A549 (cell line): ENCODE data around the gene PLPPR1.

Experiments
- BHLHE40 ChIP-seq: IDR thresholded peaks from 2 replicates; pipeline ENCODE4 v1.6.1; 2012; ENCODE audit warnings: low read depth, low read length, inconsistent platforms
- EP300 ChIP-seq, 2 experiments: fragments of >200 bp; sonication (Bioruptor Twin); formaldehyde crosslinking; IDR thresholded peaks; 2 replicates in 1 of 2; 3 replicates in 1 of 2; pipeline ENCODE4 v1.6.1; 2016 to 2017
- HDAC2 ChIP-seq: fragments of 200-600 bp; sonication (generic); IDR thresholded peaks from 2 replicates; pipeline ENCODE4 v1.6.1; 2016
- HOXB13 ChIP-seq: fragments of 250-450 bp; sonication (Bioruptor Pico); IDR thresholded peaks from 2 replicates; pipeline ENCODE4 v1.5.0; 2020; ENCODE audit warnings: low read depth, mild to moderate bottlenecking, moderate library complexity
- JUN ChIP-seq, 2 experiments: fragments of >200 bp; sonication (Bioruptor Twin); formaldehyde crosslinking; IDR thresholded peaks; 2 replicates in 1 of 2; 3 replicates in 1 of 2; pipeline ENCODE4 v1.6.1; 2016 to 2017
- NFE2L2 ChIP-seq: fragments of 150-350 bp; conservative IDR thresholded peaks from 2 replicates; pipeline ENCODE4 v1.6.1; 2014; ENCODE audit warnings: low read length
- POLR2A ChIP-seq: IDR thresholded peaks from 2 replicates; pipeline ENCODE4 v1.6.1; 2012; ENCODE audit warnings: mild to moderate bottlenecking, low read length
- RAD21 ChIP-seq, 2 experiments: fragments of >200 bp in 1 of 2; sonication (Bioruptor Twin) in 1 of 2; formaldehyde crosslinking in 1 of 2; IDR thresholded peaks in 1 of 2; conservative IDR thresholded peaks in 1 of 2; 2 replicates in 1 of 2; 3 replicates in 1 of 2; pipeline ENCODE4 v1.6.1; 2012 to 2018; ENCODE audit warnings: inconsistent platforms in 1 of 2
- RCOR1 ChIP-seq: fragments of 150-350 bp; IDR thresholded peaks from 2 replicates; pipeline ENCODE4 v1.6.1; 2014; ENCODE audit warnings: antibody characterized with exemption, low read length, low read depth
- RFX5 ChIP-seq: fragments of 450-650 bp; IDR thresholded peaks from 2 replicates; pipeline ENCODE4 v1.7.1; 2014; ENCODE audit warnings: antibody characterized with exemption, mild to moderate bottlenecking, moderate library complexity
- ZNF302 ChIP-seq: fragments of 250-450 bp; sonication (Bioruptor Pico); IDR thresholded peaks from 2 replicates; pipeline ENCODE4 v1.9.0; 2021; ENCODE audit warnings: inconsistent platforms, mild to moderate bottlenecking, moderate library complexity
- TF ChIP-seq, protein P1 (sequence below): fragments of >200 bp; sonication (Bioruptor Twin); formaldehyde crosslinking; IDR thresholded peaks from 3 replicates; pipeline ENCODE4 v1.5.1; 2016

DNA sequence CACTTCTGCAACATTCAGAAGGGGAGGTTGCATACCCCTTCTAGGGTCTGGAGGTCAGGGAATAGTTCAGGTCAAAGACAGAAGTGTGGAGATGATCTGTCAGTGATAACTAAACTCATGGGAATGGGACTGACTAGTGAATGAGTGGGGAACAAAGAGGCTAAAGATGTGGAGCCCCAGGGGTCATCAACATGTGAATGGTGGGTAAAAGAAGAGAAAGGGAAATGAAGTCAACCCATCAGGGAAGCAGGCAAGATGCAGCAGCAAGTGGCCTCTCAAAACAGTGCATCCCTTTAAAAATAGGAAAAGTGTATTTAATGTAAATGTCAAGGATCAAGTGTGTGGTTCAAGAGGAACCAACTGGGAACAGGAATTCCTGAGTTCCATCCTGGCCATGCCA is 69.9 kb downstream of the PLPPR1 start:
- TF ChIP-seq, protein P1, sequence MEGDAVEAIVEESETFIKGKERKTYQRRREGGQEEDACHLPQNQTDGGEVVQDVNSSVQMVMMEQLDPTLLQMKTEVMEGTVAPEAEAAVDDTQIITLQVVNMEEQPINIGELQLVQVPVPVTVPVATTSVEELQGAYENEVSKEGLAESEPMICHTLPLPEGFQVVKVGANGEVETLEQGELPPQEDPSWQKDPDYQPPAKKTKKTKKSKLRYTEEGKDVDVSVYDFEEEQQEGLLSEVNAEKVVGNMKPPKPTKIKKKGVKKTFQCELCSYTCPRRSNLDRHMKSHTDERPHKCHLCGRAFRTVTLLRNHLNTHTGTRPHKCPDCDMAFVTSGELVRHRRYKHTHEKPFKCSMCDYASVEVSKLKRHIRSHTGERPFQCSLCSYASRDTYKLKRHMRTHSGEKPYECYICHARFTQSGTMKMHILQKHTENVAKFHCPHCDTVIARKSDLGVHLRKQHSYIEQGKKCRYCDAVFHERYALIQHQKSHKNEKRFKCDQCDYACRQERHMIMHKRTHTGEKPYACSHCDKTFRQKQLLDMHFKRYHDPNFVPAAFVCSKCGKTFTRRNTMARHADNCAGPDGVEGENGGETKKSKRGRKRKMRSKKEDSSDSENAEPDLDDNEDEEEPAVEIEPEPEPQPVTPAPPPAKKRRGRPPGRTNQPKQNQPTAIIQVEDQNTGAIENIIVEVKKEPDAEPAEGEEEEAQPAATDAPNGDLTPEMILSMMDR, result no peak
- no peak for TF ChIP-seq POLR2A
- TF ChIP-seq EP300 (IDR thresholded peaks at IDR 0.05), result no peak
- TF ChIP-seq RFX5, result no peak
- TF ChIP-seq RAD21 (conservative IDR thresholded peaks at IDR 0.05 in 1 of 2, IDR thresholded peaks at IDR 0.05 in 1 of 2), result no peak
- no peak for TF ChIP-seq HOXB13 (CRISPR knock-in tag)
- no peak for TF ChIP-seq JUN (IDR thresholded peaks at IDR 0.05)
- TF ChIP-seq BHLHE40, result no peak
- TF ChIP-seq ZNF302 (CRISPR knock-in tag), result no peak
- no peak for TF ChIP-seq RCOR1
- no peak for TF ChIP-seq NFE2L2
- no peak for TF ChIP-seq HDAC2
